Lung (tissue), 12 donors: ENCODE measurements around the gene LRRC47. TPM values are rescaled to one million over a fixed set of nuclear protein-coding genes. Genes with fewer than 3 reads are reported as not detected.

ENCODE experiments used
- ATAC-seq: fragments of 200-7000 bp; cut with Tn5 transposase; one replicate; pipeline ENCODE4 v1.9.1; 2020; ENCODE audit warnings: moderate number of reproducible peaks; ENCODE audit not compliant: insufficient read depth, low FRiP score
- DNase-seq, 3 donors: peaks; one replicate each; pipeline ENCODE4 v3.0.0-alpha.2; 2013 to 2017
- H3K27ac ChIP-seq, 2 donors: one replicate each; pipeline ENCODE4 v1.5.1; 2013; ENCODE audit warnings: mild to moderate bottlenecking in 2 of 2, moderate library complexity in 2 of 2, control low read depth in 1 of 2, inconsistent platforms in 1 of 2, low read depth in 1 of 2, low read length in 1 of 2
- H3K27me3 ChIP-seq, 3 donors: one replicate each; pipeline ENCODE4 v1.5.1; 2013; ENCODE audit warnings: low read length in 2 of 3; ENCODE audit not compliant: control insufficient read depth in 3 of 3, insufficient read depth in 3 of 3
- H3K36me3 ChIP-seq, 4 donors: one replicate each; pipeline ENCODE4 v1.5.1; 2013; ENCODE audit warnings: low read length in 4 of 4, mild to moderate bottlenecking in 1 of 4, moderate library complexity in 1 of 4; ENCODE audit not compliant: control insufficient read depth in 4 of 4, insufficient read depth in 4 of 4
- H3K4me1 ChIP-seq, 5 donors: one replicate each; pipeline ENCODE4 v1.5.1; 2013; ENCODE audit warnings: low read length in 5 of 5, mild to moderate bottlenecking in 2 of 5, moderate library complexity in 1 of 5; ENCODE audit not compliant: control insufficient read depth in 5 of 5, insufficient read depth in 5 of 5
- H3K4me3 ChIP-seq: one replicate; pipeline ENCODE4 v1.5.1; 2013; ENCODE audit warnings: mild to moderate bottlenecking, control low read depth, moderate library complexity
- H3K9ac ChIP-seq, 2 donors: one replicate each; pipeline ENCODE4 v1.5.1; 2013; ENCODE audit warnings: low read length in 2 of 2, control low read depth in 1 of 2; ENCODE audit not compliant: insufficient read depth in 1 of 2
- H3K9me3 ChIP-seq, 4 donors: one replicate each; pipeline ENCODE4 v1.5.1; 2013; ENCODE audit warnings: low read length in 3 of 4, mild to moderate bottlenecking in 1 of 4, moderate library complexity in 1 of 4; ENCODE audit not compliant: control insufficient read depth in 4 of 4, insufficient read depth in 3 of 4
- CTCF ChIP-seq: IDR thresholded peaks from 2 replicates; pipeline ENCODE4 v1.5.1; 2012; ENCODE audit warnings: mild to moderate bottlenecking; ENCODE audit errors: control extremely low read depth, extremely low read depth
- WGBS, 2 donors: extraction: QIAGEN DNeasy Blood & Tissue Kit; methylation state at CpG; one replicate each; pipeline ENCODE4 v1.1.7; 2013; 5-methylcytosine and 5-hydroxymethylcytosine counted together
- polyA plus RNA-seq, 2 donors: library from polyadenylated mRNA; stranded (reverse); fragments of 200-250 nt; gene quantifications; one replicate each; pipeline ENCODE4 v1.2.1, GENCODE V29; 2013
- total RNA-seq, 2 donors: library from RNA; depleted of rRNA in 1 of 2; stranded (reverse); fragments of >200 nt in 1 of 2; gene quantifications; one replicate each; pipeline ENCODE4 v1.2.1, GENCODE V29; 2014 to 2021
- donor health status: control.
- donor health status: control.
- donor health status: Bipolar disorder and iron deficiency.
- donor health status: healthy.
- donor health status: DM: yes; HTN: yes; CAD: no.

LRRC47 gene
- total and polyA plus RNA-seq, 4 donors, result 14.4 to 33.9 (median 20.5) TPM

GRCh38 chr1:3735688-3736087 is 60.6 kb downstream of the LRRC47 start:
- Histone ChIP-seq H3K9ac (no peak overlapping the region), H3K4me3 (no peak overlapping the region), H3K27me3 (no peaks in the 10 kb centered on the region), H3K27ac (no peak overlapping the region), H3K4me1 (peaks cover 0 to 6% (median 0%) of the 10 kb centered on the region in 5 donors), H3K36me3 (peaks cover 4 to 33% (median 15%) of the 10 kb centered on the region in 4 donors), H3K9me3 (no peaks in the 10 kb centered on the region)
- no peak for TF ChIP-seq CTCF
- no peak for DNase-seq
- WGBS, 2 donors, result 88 to 91% methylated on average over 13 of the region's 13 CpGs
- ATAC-seq, result no peak

- Histone ChIP-seq H3K4me3 (no peak overlapping the region), H3K27me3 (no peaks in the 10 kb centered on the region), H3K36me3 (peaks cover 4 to 32% (median 12%) of the 10 kb centered on the region in 4 donors), H3K9me3 (no peaks in the 10 kb centered on the region), H3K27ac (no peak overlapping the region), H3K4me1 (peaks cover 0 to 6% (median 0%) of the 10 kb centered on the region in 5 donors), H3K9ac (no peak overlapping the region)
- 88 to 90% methylated on average over 12 of the region's 12 CpGs for WGBS, 2 donors
- ATAC-seq (no peak), DNase-seq (no peak)
- no peak for TF ChIP-seq CTCF
Measured at GRCh38 chr1:3735027-3735681, 61.1 kb downstream of the LRRC47 start.

- WGBS, 2 donors, result 94 to 98% methylated on average over 16 of the region's 16 CpGs
- H3K9ac ChIP-seq, result no peak overlapping the region
- no peak overlapping the region for H3K4me3 ChIP-seq
- peaks cover 4 to 29% (median 9%) of the 10 kb centered on the region in 4 donors for H3K36me3 ChIP-seq
- peaks cover 0 to 5% (median 0%) of the 10 kb centered on the region in 3 donors for H3K27me3 ChIP-seq
- peaks cover 0 to under 1% (median 0%) of the 10 kb centered on the region in 4 donors for H3K9me3 ChIP-seq
- H3K27ac ChIP-seq, result no peak overlapping the region
- ATAC-seq (no peak), DNase-seq (no peak)
- TF ChIP-seq CTCF, result no peak
- H3K4me1 ChIP-seq, result peaks cover 0 to 6% (median 0%) of the 10 kb centered on the region in 5 donors
Measured at GRCh38 chr1:3734602-3735001, 61.7 kb downstream of the LRRC47 start.
